HG02840 (cell line): Measurements from ENCODE around the gene ASNS.

Experiments
- ATAC-seq: cut with Tn5 transposase; IDR thresholded peaks from one replicate; pipeline ENCODE4 v1.9.1; 2021; ENCODE audit warnings: mild to moderate bottlenecking, moderate library complexity, moderate number of reproducible peaks; ENCODE audit not compliant: unreplicated experiment, low FRiP score

ASNS gene

DNA sequence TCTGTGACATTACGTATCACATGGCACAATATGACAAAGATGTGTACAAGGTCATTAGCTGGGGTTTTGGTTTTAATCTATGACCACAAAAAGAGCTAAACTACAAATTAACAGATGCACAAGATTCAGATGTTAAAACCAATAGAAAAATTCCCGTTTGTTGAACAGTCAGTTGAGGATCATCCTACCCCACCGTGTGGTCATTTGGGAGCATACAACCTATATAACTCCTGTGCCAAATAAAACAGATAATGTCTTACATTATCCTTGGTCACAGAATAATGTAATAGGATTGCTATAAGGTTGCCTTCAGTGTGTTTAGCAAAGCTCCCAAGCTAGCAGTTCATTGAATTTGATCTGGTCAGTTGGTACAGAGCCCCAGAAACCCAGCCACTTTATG, 28.2 kb downstream of the ASNS start:
- no peak for ATAC-seq

DNA sequence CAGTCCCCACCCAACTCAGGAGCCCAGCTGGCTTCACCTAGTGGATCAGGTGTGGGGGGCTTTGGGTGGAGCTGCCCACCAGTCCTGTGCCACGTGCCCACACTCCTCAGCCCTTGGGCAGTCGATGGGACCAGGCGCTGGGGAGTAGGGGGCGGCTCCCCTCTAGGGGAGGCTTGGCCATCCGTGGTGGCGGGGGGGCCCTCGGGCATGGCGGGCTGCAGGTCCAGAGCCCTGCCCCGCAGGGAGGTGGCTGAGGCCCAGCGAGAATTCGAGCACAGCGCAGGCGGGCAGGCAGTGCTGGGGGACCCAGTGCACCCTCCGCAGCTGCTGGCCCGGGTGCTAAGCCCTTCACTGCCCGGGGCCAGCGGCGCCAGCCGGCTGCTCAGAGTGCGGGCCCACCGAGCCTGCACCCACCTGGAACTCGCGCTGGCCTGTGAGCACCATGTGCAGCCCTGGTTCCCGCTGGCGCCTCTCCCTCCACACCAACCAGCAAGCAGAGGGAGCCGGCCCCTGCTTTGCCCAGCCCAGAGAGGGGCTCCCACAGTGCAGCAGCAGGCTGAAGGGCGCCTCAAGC, 29.3 kb downstream of the ASNS start:
- no peak for ATAC-seq

GRCh38 chr7:97842006-97842405, 30.2 kb downstream of the ASNS start:
- no peak for ATAC-seq

GRCh38 chr7:97835296-97836138, 36.7 kb downstream of the ASNS start:
- no peak for ATAC-seq

GRCh38 chr7:97819161-97819560, 53.0 kb downstream of the ASNS start:
- ATAC-seq, result no peak

- ATAC-seq, result no peak
Observed at GRCh38 chr7:97818066-97818663, 54.0 kb downstream of the ASNS start.
